ENCODE results near the gene KCNJ12.

DNA sequence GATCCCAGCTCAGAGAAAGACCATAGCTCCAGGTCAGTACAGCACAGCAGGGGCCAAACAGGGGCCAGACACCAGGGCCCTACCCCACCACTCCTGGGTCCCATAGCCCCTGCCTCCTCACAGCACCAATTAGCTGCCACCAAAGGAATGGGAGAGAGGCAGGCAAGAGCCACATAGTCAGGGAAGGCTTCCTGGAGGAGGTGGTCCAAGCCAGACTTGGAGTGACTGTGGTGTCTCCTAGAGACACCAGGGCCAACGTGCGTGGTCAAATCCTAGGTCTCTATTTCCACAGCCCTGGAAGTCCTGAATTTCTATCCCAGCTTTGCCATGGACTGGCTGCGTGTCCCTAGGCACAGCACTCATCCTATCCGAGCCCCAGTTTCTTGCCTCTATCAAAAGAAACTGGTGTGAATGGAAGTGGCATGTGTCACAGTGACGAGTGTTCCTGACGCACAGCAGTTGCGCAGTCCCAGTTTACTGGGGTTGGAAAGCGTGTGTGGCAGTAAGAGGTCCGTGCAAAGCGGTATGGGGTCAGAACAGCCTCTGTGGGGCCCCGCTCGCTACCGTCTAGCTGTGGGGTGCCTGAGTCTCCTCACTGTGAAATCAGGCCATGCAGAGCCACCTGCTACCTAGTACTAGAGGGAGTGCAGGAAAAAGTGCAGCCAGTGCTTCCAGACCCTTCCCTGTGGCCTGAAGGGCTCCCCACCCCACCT is 23.5 kb downstream of the KCNJ12 start:
- no peak for TF ChIP-seq POLR2AphosphoS5 (IDR thresholded peaks at IDR 0.05)
- TF ChIP-seq, protein P1, sequence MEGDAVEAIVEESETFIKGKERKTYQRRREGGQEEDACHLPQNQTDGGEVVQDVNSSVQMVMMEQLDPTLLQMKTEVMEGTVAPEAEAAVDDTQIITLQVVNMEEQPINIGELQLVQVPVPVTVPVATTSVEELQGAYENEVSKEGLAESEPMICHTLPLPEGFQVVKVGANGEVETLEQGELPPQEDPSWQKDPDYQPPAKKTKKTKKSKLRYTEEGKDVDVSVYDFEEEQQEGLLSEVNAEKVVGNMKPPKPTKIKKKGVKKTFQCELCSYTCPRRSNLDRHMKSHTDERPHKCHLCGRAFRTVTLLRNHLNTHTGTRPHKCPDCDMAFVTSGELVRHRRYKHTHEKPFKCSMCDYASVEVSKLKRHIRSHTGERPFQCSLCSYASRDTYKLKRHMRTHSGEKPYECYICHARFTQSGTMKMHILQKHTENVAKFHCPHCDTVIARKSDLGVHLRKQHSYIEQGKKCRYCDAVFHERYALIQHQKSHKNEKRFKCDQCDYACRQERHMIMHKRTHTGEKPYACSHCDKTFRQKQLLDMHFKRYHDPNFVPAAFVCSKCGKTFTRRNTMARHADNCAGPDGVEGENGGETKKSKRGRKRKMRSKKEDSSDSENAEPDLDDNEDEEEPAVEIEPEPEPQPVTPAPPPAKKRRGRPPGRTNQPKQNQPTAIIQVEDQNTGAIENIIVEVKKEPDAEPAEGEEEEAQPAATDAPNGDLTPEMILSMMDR (IDR thresholded peaks at IDR 0.05): no peak
- TF ChIP-seq EP300 (IDR thresholded peaks at IDR 0.05; ENCODE audit: low read depth): no peak

All from transverse colon (tissue), 4 donors.